Central memory CD8-positive, alpha-beta T cell (primary cell): Measurements from ENCODE around the gene MYO7A.
"Not testable (repeated sequence)": the region's sequence is repeated elsewhere in the genome, so short reads cannot be mapped to it uniquely, and the experiment has no call there.

Source experiments
- ATAC-seq: fragments of 150-1000 bp; cut with Tn5 transposase; replicated peaks from 2 replicates; pipeline ENCODE4 v1.10.0; 2022; ENCODE audit warnings: mild to moderate bottlenecking, moderate FRiP score, moderate number of reproducible peaks; ENCODE audit not compliant: poor library complexity, severe bottlenecking; ENCODE audit errors: extremely low read depth
- DNase-seq, 2 donors: peaks; one replicate each; pipeline ENCODE4 v3.0.0; 2021; ENCODE audit warnings: low spot score in 2 of 2
- H3K27ac Mint-ChIP-seq: one replicate; pipeline ENCODE4 v1.8.0; 2022; ENCODE audit warnings: low read depth, mild to moderate bottlenecking, moderate library complexity, mixed read lengths
- H3K27me3 Mint-ChIP-seq: one replicate; pipeline ENCODE4 v1.8.0; 2022; ENCODE audit warnings: mixed read lengths
- H3K36me3 Mint-ChIP-seq: one replicate; pipeline ENCODE4 v1.8.0; 2022; ENCODE audit warnings: mild to moderate bottlenecking, moderate library complexity, mixed read lengths; ENCODE audit not compliant: insufficient read depth
- H3K4me1 Mint-ChIP-seq: one replicate; pipeline ENCODE4 v1.8.0; 2022; ENCODE audit warnings: mixed read lengths
- H3K4me3 Mint-ChIP-seq: one replicate; pipeline ENCODE4 v1.8.0; 2022; ENCODE audit warnings: mild to moderate bottlenecking, moderate library complexity, mixed read lengths
- H3K9me3 Mint-ChIP-seq: one replicate; pipeline ENCODE4 v1.8.0; 2022; ENCODE audit warnings: mixed read lengths

The MYO7A gene

DNA sequence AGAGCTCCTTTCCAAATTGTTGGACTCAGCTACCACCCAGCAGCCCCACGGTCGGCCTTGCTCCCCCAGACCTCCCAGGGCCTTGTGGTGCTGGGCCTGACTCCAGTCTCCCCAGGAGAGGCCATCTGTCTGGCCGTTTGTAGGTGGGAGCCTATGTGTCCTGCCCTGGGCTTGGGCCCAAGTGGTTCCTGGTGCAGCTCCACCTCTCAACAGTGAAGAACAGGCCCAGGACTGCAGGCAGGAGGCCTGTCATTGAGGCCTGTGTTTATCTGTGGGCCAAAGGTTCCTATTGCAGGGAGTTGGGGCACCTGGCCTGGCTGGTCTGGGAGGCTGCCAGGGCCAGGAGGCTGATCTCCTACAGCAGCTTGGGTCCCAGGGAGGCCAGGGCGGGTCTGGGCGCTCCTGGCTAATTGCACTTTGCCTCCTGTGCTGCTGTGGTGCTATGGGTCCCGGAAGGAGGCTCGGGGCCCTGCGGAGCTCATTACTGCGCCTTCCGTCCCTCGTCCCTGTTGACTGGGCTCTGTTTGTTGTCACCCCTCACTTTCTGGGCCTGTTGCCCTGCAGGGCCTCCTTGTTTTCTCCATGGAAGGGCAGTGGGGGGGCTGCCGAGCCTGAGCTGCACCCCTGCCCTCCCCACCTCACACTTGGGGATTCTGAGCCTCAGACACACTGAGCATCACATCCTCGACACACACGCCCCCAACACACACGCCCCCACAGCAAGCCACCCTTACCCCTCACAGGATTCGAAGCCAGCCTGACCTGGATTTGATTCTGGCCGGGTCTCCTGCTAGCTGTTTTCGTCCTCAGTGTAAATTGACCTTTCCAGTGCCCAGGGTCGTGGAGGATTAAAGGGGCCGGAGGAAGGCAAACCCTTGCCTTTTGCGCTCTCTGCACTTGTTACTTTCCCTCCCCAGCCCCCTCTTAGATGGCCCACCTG lies 32.2 kb upstream of the MYO7A start:
- Mint-ChIP-seq H3K27me3 (no peaks in the 10 kb centered on the region), H3K4me1 (no peaks in the 10 kb centered on the region), H3K36me3 (peaks cover 1% of the 10 kb centered on the region), H3K9me3 (no peaks in the 10 kb centered on the region), H3K4me3 (no peak overlapping the region), H3K27ac (peak overlapping the region; percentile 61)
- no peak for DNase-seq
- ATAC-seq, result no peak

GRCh38 chr11:77096591-77097019 lies 31.4 kb upstream of the MYO7A start:
- no peaks in the 10 kb centered on the region for H3K4me1 Mint-ChIP-seq
- H3K27me3 Mint-ChIP-seq, result no peaks in the 10 kb centered on the region
- H3K27ac Mint-ChIP-seq, result peak overlapping the region; percentile 61
- H3K36me3 Mint-ChIP-seq, result peaks cover 1% of the 10 kb centered on the region
- H3K4me3 Mint-ChIP-seq, result no peak overlapping the region
- H3K9me3 Mint-ChIP-seq, result no peaks in the 10 kb centered on the region
- DNase-seq (no peak), ATAC-seq (no peak)

GRCh38 chr11:77097180-77097579 lies 30.9 kb upstream of the MYO7A start:
- H3K36me3 Mint-ChIP-seq, H3K4me1 Mint-ChIP-seq, H3K27ac Mint-ChIP-seq, H3K4me3 Mint-ChIP-seq, ATAC-seq, DNase-seq, H3K9me3 Mint-ChIP-seq, H3K27me3 Mint-ChIP-seq: not testable (repeated sequence)

GRCh38 chr11:77100166-77101042 lies 27.6 kb upstream of the MYO7A start:
- DNase-seq (no peak), ATAC-seq (no peak)
- Mint-ChIP-seq H3K4me1 (no peaks in the 10 kb centered on the region), H3K9me3 (no peaks in the 10 kb centered on the region), H3K36me3 (peaks cover 2% of the 10 kb centered on the region), H3K4me3 (no peak overlapping the region), H3K27me3 (no peaks in the 10 kb centered on the region), H3K27ac (no peak overlapping the region)

GRCh38 chr11:77101043-77101537 lies 27.0 kb upstream of the MYO7A start:
- H3K4me1 Mint-ChIP-seq, result no peaks in the 10 kb centered on the region
- H3K27ac Mint-ChIP-seq, result no peak overlapping the region
- H3K27me3 Mint-ChIP-seq, result no peaks in the 10 kb centered on the region
- ATAC-seq (no peak), DNase-seq (no peak)
- no peaks in the 10 kb centered on the region for H3K9me3 Mint-ChIP-seq
- peaks cover 2% of the 10 kb centered on the region for H3K36me3 Mint-ChIP-seq
- no peak overlapping the region for H3K4me3 Mint-ChIP-seq

GRCh38 chr11:77102246-77103210 lies 25.5 kb upstream of the MYO7A start, which contains the start of gene OMP:
Gene OMP (plus strand): TSS chr11:77102840. CDS start chr11:77102840, 0 bp downstream.
- DNase-seq (no peak), ATAC-seq (no peak)
- Mint-ChIP-seq H3K36me3 (peaks cover 2% of the 10 kb centered on the region), H3K27me3 (no peaks in the 10 kb centered on the region), H3K9me3 (no peaks in the 10 kb centered on the region), H3K4me3 (no peak within 1 kb of the TSS), H3K27ac (no peak within 1 kb of the TSS), H3K4me1 (no peaks in the 10 kb centered on the region)

- H3K4me3 Mint-ChIP-seq, result no peak overlapping the region
- H3K4me1 Mint-ChIP-seq, result no peaks in the 10 kb centered on the region
- DNase-seq (no peak), ATAC-seq (no peak)
- no peaks in the 10 kb centered on the region for H3K27me3 Mint-ChIP-seq
- H3K36me3 Mint-ChIP-seq, result peaks cover 2% of the 10 kb centered on the region
- H3K9me3 Mint-ChIP-seq, result no peaks in the 10 kb centered on the region
- no peak overlapping the region for H3K27ac Mint-ChIP-seq
Observed at GRCh38 chr11:77103319-77103718, 24.7 kb upstream of the MYO7A start.

DNA sequence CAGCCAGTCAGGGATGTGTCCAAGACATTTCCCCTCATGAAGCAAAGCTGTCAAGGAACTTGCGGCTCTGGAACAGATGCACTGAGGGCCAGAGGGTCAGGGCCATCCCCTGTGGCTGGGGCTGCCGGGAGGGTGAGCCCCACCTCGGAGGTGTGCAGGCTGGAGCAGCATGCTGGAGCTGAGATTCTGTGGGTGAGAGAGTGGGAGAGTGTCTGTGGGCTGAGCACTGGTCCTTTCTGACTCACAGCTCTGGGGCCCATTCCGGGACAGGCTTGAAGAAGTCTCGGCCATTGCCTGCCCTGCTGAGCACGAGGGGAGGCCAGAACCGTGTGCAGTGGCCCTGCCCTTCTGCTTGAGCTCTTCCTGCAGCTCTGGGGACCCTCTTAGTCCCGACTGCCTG lies 23.3 kb upstream of the MYO7A start:
- H3K36me3 Mint-ChIP-seq, result peaks cover 2% of the 10 kb centered on the region
- no peak for DNase-seq
- peak overlapping the region; percentile 54 for H3K27ac Mint-ChIP-seq
- no peaks in the 10 kb centered on the region for H3K27me3 Mint-ChIP-seq
- H3K9me3 Mint-ChIP-seq, result no peaks in the 10 kb centered on the region
- H3K4me1 Mint-ChIP-seq, result no peaks in the 10 kb centered on the region
- ATAC-seq, result no peak
- H3K4me3 Mint-ChIP-seq, result no peak overlapping the region

GRCh38 chr11:77106321-77106720 lies 21.7 kb upstream of the MYO7A start:
- no peaks in the 10 kb centered on the region for H3K4me1 Mint-ChIP-seq
- DNase-seq (no peak), ATAC-seq (no peak)

DNA sequence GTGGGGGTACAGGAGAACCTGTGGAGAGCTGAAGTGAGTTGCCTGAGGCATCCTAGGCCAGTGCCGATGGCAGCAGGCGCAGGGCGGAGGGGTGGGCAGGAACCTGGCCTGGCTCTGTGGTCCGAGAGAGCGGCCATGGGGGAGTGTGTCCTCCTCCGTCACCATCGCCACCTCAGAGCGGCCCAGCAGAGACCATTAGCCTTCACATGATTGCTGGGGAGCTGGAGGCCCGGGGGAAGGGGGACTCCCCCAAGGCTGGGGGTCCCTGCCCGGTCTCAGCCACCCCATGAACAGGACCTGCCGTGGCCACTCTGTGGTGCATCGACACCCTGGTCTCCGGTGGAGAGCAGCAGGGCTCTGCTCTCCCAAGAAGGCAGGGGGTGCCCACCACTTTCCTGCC lies 21.3 kb upstream of the MYO7A start:
- Mint-ChIP-seq H3K27me3 (no peaks in the 10 kb centered on the region), H3K27ac (no peak overlapping the region), H3K36me3 (peaks cover 2% of the 10 kb centered on the region), H3K4me3 (no peak overlapping the region), H3K4me1 (no peaks in the 10 kb centered on the region), H3K9me3 (no peaks in the 10 kb centered on the region)
- ATAC-seq, result no peak
- no peak for DNase-seq

More at GRCh38 chr11:77106321-77106720, 21.7 kb upstream of the MYO7A start:
- no peak overlapping the region for H3K4me3 Mint-ChIP-seq
- peaks cover 2% of the 10 kb centered on the region for H3K36me3 Mint-ChIP-seq
- H3K27me3 Mint-ChIP-seq, result no peaks in the 10 kb centered on the region
- no peaks in the 10 kb centered on the region for H3K9me3 Mint-ChIP-seq
- H3K27ac Mint-ChIP-seq, result no peak overlapping the region

DNA sequence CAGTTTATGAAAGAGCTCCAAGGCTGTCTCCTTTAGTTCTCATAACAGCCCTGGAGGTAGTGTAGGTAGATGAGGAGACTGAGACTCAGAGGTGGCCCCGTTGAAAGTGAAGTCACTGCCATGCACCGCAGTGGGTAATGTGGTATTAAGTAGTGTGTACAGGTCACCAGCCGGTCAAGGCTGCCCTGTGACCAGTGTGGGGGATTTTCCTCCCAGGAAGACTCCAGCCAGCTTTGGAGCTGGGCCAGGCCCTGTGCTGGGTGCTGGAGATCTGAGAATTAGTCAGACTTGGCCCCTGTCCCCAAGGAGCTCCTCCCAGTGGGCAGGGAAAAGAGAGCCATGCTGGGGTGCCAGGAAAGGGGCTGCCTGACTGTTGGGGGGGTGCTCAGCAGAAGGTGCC lies 20.1 kb upstream of the MYO7A start:
- no peak for DNase-seq
- Mint-ChIP-seq H3K27ac (no peak overlapping the region), H3K27me3 (no peaks in the 10 kb centered on the region), H3K4me3 (no peak overlapping the region), H3K9me3 (no peaks in the 10 kb centered on the region), H3K4me1 (no peaks in the 10 kb centered on the region), H3K36me3 (no peaks in the 10 kb centered on the region)
- no peak for ATAC-seq

DNA sequence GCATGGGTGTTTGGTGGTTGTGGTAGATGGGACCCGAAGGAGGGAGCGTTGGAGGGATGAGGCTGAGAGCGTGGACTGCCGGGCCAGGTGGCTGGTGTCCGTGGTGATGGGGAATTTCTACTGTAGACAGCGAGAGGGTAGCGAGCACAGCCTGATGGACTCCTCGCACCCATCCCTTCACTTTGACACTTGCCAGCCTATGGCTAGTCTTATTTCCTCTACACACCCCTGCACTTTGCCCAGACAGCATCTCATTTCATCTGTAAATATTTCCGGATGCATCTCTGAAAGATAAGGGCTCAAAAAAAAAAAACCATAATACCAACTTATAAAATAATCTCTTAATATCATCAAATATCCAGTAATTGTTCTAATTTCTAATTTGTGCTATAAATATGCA lies 19.6 kb upstream of the MYO7A start:
- no peak overlapping the region for H3K27ac Mint-ChIP-seq
- H3K27me3 Mint-ChIP-seq, result no peaks in the 10 kb centered on the region
- DNase-seq (no peak), ATAC-seq (no peak)
- no peaks in the 10 kb centered on the region for H3K4me1 Mint-ChIP-seq
- H3K9me3 Mint-ChIP-seq, result no peaks in the 10 kb centered on the region
- no peak overlapping the region for H3K4me3 Mint-ChIP-seq
- H3K36me3 Mint-ChIP-seq, result no peaks in the 10 kb centered on the region
